CD4-positive, CD25-positive, alpha-beta regulatory T cell (primary cell): ENCODE results near the gene PFKFB2. TPM values are rescaled to one million over a fixed set of nuclear protein-coding genes. Genes with fewer than 3 reads are reported as not detected.

Experiments
- ATAC-seq, 2 donors: fragments of 150-1000 bp; cut with Tn5 transposase; one replicate each; pipeline ENCODE4 v1.10.0; 2021; ENCODE audit warnings: low read depth in 2 of 2, moderate number of reproducible peaks in 2 of 2, moderate library complexity in 1 of 2
- DNase-seq, 3 donors: peaks; one replicate each; pipeline versions ENCODE4 v3.0.0 to v3.0.0-alpha.2; 2012 to 2022; ENCODE audit warnings: mixed read lengths in 1 of 3
- H3K27ac ChIP-seq: one replicate; pipeline ENCODE4 v1.7.0; 2013; ENCODE audit warnings: mild to moderate bottlenecking, low read length; ENCODE audit not compliant: insufficient read depth, poor library complexity, severe bottlenecking
- H3K27me3 ChIP-seq: one replicate; pipeline ENCODE4 v1.7.0; 2013; ENCODE audit warnings: low read length; ENCODE audit not compliant: control insufficient read depth, insufficient read depth
- H3K36me3 ChIP-seq: one replicate; pipeline ENCODE4 v1.7.0; 2013; ENCODE audit warnings: mild to moderate bottlenecking, low read length, moderate library complexity; ENCODE audit not compliant: control insufficient read depth, insufficient read depth
- H3K4me1 ChIP-seq: 2 replicates; pipeline ENCODE4 v1.7.0; 2013; ENCODE audit warnings: mild to moderate bottlenecking, low read length; ENCODE audit not compliant: insufficient read depth, control insufficient read depth, poor library complexity, severe bottlenecking
- H3K4me3 ChIP-seq: one replicate; pipeline ENCODE4 v1.7.0; 2013; ENCODE audit warnings: low read depth, mild to moderate bottlenecking, low read length, moderate library complexity
- H3K9me3 ChIP-seq, 2 experiments: 1 replicate in 1 of 2; 2 replicates in 1 of 2; pipeline ENCODE4 v1.7.0; 2013; ENCODE audit warnings: low read length in 2 of 2, mild to moderate bottlenecking in 1 of 2, moderate library complexity in 1 of 2; ENCODE audit not compliant: control insufficient read depth in 2 of 2
- H3K27ac Mint-ChIP-seq, 3 donors: one replicate each; pipeline ENCODE4 v1.8.0; 2020 to 2022; ENCODE audit warnings: mild to moderate bottlenecking in 3 of 3, mixed read lengths in 3 of 3, moderate library complexity in 2 of 3
- H3K27me3 Mint-ChIP-seq: one replicate; pipeline ENCODE4 v1.8.0; 2022; ENCODE audit warnings: mild to moderate bottlenecking, mixed read lengths
- H3K36me3 Mint-ChIP-seq: one replicate; pipeline ENCODE4 v1.8.0; 2020; ENCODE audit warnings: mixed read lengths
- H3K4me1 Mint-ChIP-seq, 4 donors: one replicate each; pipeline ENCODE4 v1.8.0; 2020 to 2022; ENCODE audit warnings: mixed read lengths in 4 of 4, mild to moderate bottlenecking in 1 of 4
- H3K4me3 Mint-ChIP-seq, 4 donors: one replicate each; pipeline ENCODE4 v1.8.0; 2020 to 2022; ENCODE audit warnings: mild to moderate bottlenecking in 4 of 4, mixed read lengths in 4 of 4, moderate library complexity in 3 of 4
- H3K9me3 Mint-ChIP-seq, 7 donors: one replicate each; pipeline ENCODE4 v1.8.0; 2020 to 2022; ENCODE audit warnings: mixed read lengths in 7 of 7, mild to moderate bottlenecking in 3 of 7, moderate library complexity in 2 of 7
- polyA plus RNA-seq, 4 donors: library from polyadenylated mRNA; unstranded; fragments of 300-500 nt; fragmentation: Illumina TruSeq; gene quantifications; one replicate each; pipeline ENCODE4 v1.2.3, GENCODE V29; 2021
- total RNA-seq: library from RNA; stranded (reverse); gene quantifications from one replicate; pipeline ENCODE4 v1.2.3, GENCODE V29; 2022

The PFKFB2 gene
- total and polyA plus RNA-seq, 5 donors from 2014 or later = 0.32 to 1.1 (median 0.59) TPM; not detected in 1

GRCh38 chr1:207025146-207025880 is 27.8 kb upstream of the PFKFB2 start:
- Histone ChIP-seq H3K4me1 (no peaks in the 10 kb centered on the region), H3K9me3 (no peaks in the 10 kb centered on the region), H3K36me3 (no peaks in the 10 kb centered on the region), H3K27ac (no peak overlapping the region), H3K27me3 (peaks cover 24% of the 10 kb centered on the region), H3K4me3 (no peak overlapping the region)
- H3K4me1 Mint-ChIP-seq = no peaks in the 10 kb centered on the region
- peaks cover 54% of the 10 kb centered on the region for H3K27me3 Mint-ChIP-seq
- no peaks in the 10 kb centered on the region for H3K9me3 Mint-ChIP-seq
- H3K36me3 Mint-ChIP-seq = no peaks in the 10 kb centered on the region
- DNase-seq = no peak
- H3K27ac Mint-ChIP-seq = no peak overlapping the region
- ATAC-seq = no peak
- H3K4me3 Mint-ChIP-seq = no peak overlapping the region

- Mint-ChIP-seq H3K4me3 (no peak overlapping the region), H3K27me3 (peaks cover 52% of the 10 kb centered on the region), H3K27ac (no peak overlapping the region)
These were observed 27.0 kb upstream of the PFKFB2 start for GRCh38 chr1:207026104-207026534.

GRCh38 chr1:207027206-207027777 is 25.8 kb upstream of the PFKFB2 start:
- Histone ChIP-seq H3K4me1 (no peaks in the 10 kb centered on the region), H3K27me3 (peaks cover 29% of the 10 kb centered on the region), H3K4me3 (no peak overlapping the region), H3K9me3 (no peaks in the 10 kb centered on the region), H3K36me3 (no peaks in the 10 kb centered on the region), H3K27ac (no peak overlapping the region)
- Mint-ChIP-seq H3K4me1 (no peaks in the 10 kb centered on the region), H3K27ac (no peak overlapping the region), H3K9me3 (peaks cover 0 to under 1% (median 0%) of the 10 kb centered on the region in 7 donors), H3K4me3 (no peak overlapping the region), H3K36me3 (no peaks in the 10 kb centered on the region), H3K27me3 (peaks cover 64% of the 10 kb centered on the region)
- ATAC-seq (no peak), DNase-seq (no peak)

More at GRCh38 chr1:207026104-207026534, 27.0 kb upstream of the PFKFB2 start:
- no peak overlapping the region for H3K27ac ChIP-seq
- ATAC-seq (no peak), DNase-seq (no peak)
- no peak overlapping the region for H3K4me3 ChIP-seq
- Mint-ChIP-seq H3K36me3 (no peaks in the 10 kb centered on the region), H3K4me1 (no peaks in the 10 kb centered on the region), H3K9me3 (no peaks in the 10 kb centered on the region)
- no peaks in the 10 kb centered on the region for H3K36me3 ChIP-seq
- peaks cover 27% of the 10 kb centered on the region for H3K27me3 ChIP-seq
- H3K9me3 ChIP-seq = no peaks in the 10 kb centered on the region
- H3K4me1 ChIP-seq = no peaks in the 10 kb centered on the region

- no peak overlapping the region for H3K4me3 ChIP-seq
- H3K27ac Mint-ChIP-seq = no peak overlapping the region
- peaks cover 0 to 1% (median 0%) of the 10 kb centered on the region in 7 donors for H3K9me3 Mint-ChIP-seq
- H3K4me3 Mint-ChIP-seq = no peak overlapping the region
- H3K36me3 Mint-ChIP-seq = no peaks in the 10 kb centered on the region
- H3K36me3 ChIP-seq = no peaks in the 10 kb centered on the region
- ATAC-seq (no peak), DNase-seq (no peak)
- H3K4me1 Mint-ChIP-seq = no peaks in the 10 kb centered on the region
- H3K9me3 ChIP-seq = no peaks in the 10 kb centered on the region
- H3K27ac ChIP-seq = no peak overlapping the region
- peaks cover 29% of the 10 kb centered on the region for H3K27me3 ChIP-seq
- H3K27me3 Mint-ChIP-seq = peaks cover 70% of the 10 kb centered on the region
- H3K4me1 ChIP-seq = no peaks in the 10 kb centered on the region
These were observed 25.2 kb upstream of the PFKFB2 start for GRCh38 chr1:207027921-207028320.

- Histone ChIP-seq H3K4me1 (no peaks in the 10 kb centered on the region), H3K27me3 (peaks cover 34% of the 10 kb centered on the region), H3K4me3 (no peak overlapping the region), H3K9me3 (no peaks in the 10 kb centered on the region), H3K36me3 (no peaks in the 10 kb centered on the region), H3K27ac (no peak overlapping the region)
- Mint-ChIP-seq H3K27ac (no peak overlapping the region), H3K9me3 (peaks cover 0 to 1% (median 0%) of the 10 kb centered on the region in 7 donors), H3K36me3 (no peaks in the 10 kb centered on the region), H3K27me3 (peaks cover 71% of the 10 kb centered on the region), H3K4me3 (no peak overlapping the region), H3K4me1 (no peaks in the 10 kb centered on the region)
- DNase-seq (no peak), ATAC-seq (no peak)
These were observed 24.0 kb upstream of the PFKFB2 start for GRCh38 chr1:207028884-207029650.

- peaks cover 75% of the 10 kb centered on the region for H3K27me3 Mint-ChIP-seq
- H3K9me3 ChIP-seq = no peaks in the 10 kb centered on the region
- H3K27me3 ChIP-seq = peaks cover 41% of the 10 kb centered on the region
- H3K4me3 Mint-ChIP-seq = no peak overlapping the region
- DNase-seq = no peak
- H3K4me1 Mint-ChIP-seq = no peaks in the 10 kb centered on the region
- H3K9me3 Mint-ChIP-seq = peaks cover 0 to 1% (median 0%) of the 10 kb centered on the region in 7 donors
- no peaks in the 10 kb centered on the region for H3K36me3 Mint-ChIP-seq
- no peak for ATAC-seq
- no peaks in the 10 kb centered on the region for H3K4me1 ChIP-seq
- no peaks in the 10 kb centered on the region for H3K36me3 ChIP-seq
- no peak overlapping the region for H3K4me3 ChIP-seq
- no peak overlapping the region for H3K27ac ChIP-seq
- H3K27ac Mint-ChIP-seq = no peak overlapping the region
These were observed 23.2 kb upstream of the PFKFB2 start for GRCh38 chr1:207029701-207030521.

- no peaks in the 10 kb centered on the region for H3K4me1 ChIP-seq
- H3K9me3 Mint-ChIP-seq = peaks cover 0 to 1% (median 0%) of the 10 kb centered on the region in 7 donors
- H3K27me3 Mint-ChIP-seq = peaks cover 77% of the 10 kb centered on the region
- DNase-seq (no peak), ATAC-seq (no peak)
- H3K27ac ChIP-seq = no peak overlapping the region
- no peak overlapping the region for H3K27ac Mint-ChIP-seq
- H3K36me3 ChIP-seq = no peaks in the 10 kb centered on the region
- peaks cover 43% of the 10 kb centered on the region for H3K27me3 ChIP-seq
- H3K4me3 ChIP-seq = no peak overlapping the region
- H3K9me3 ChIP-seq = no peaks in the 10 kb centered on the region
- no peaks in the 10 kb centered on the region for H3K36me3 Mint-ChIP-seq
- no peaks in the 10 kb centered on the region for H3K4me1 Mint-ChIP-seq
- no peak overlapping the region for H3K4me3 Mint-ChIP-seq
These were observed 22.5 kb upstream of the PFKFB2 start for GRCh38 chr1:207030522-207031009.
